ENCODE data around the gene L2HGDH. TPM values are rescaled to one million over a fixed set of nuclear protein-coding genes. Genes with fewer than 3 reads are reported as not detected.

Gene L2HGDH
- total RNA-seq, 1 experiment from 2014 or later = 18.6 TPM

DNA sequence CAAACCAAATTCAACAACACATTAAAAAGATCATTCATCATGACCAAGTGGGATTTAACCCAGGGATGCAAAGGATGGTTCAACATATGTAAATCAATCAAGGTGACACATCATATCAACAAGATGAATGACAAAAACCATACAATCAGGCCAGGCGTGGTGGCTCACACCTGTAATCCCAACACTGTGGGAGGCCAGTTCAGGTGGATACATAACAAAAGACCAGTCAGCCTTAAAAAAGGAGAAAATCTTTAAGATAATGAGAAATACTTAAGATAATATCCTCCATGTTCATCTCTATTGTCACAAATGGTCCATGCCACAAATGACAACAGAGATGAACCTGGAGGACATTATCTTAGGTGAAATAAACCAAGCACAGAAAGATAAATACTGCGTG lies 12.4 kb downstream of the L2HGDH start:
- Histone ChIP-seq H3K79me2 (ENCODE audit: low read depth) (0 out of 2 replicates have a peak, but pooled peaks cover 3% of the 10 kb centered on the region), H4K20me1 (ENCODE audit: insufficient read depth) (no peaks in the 10 kb centered on the region; the same call in 1 of the 2 replicates), H3K4me2 (no peak overlapping the region), H2AFZ (no peak overlapping the region), H3K36me3 (ENCODE audit: low read depth) (no peaks in the 10 kb centered on the region), H3K9me2 (ENCODE audit: insufficient read depth) (no peaks in the 10 kb centered on the region), H3K27ac (no peak overlapping the region), H3K4me1 (replicated peaks; ENCODE audit: insufficient read depth) (peaks cover 5% of the 10 kb centered on the region; the same call in 1 of the 2 replicates), H3K4me3 (no peak overlapping the region), H3K27me3 (ENCODE audit: insufficient read depth, low read depth) (no peaks in the 10 kb centered on the region), H3K9me3 (ENCODE audit: insufficient read depth, low read depth) (no peaks in the 10 kb centered on the region), H3F3A (ENCODE audit: insufficient read depth, low read depth) (no peaks in the 10 kb centered on the region)
- TF ChIP-seq, protein P1, sequence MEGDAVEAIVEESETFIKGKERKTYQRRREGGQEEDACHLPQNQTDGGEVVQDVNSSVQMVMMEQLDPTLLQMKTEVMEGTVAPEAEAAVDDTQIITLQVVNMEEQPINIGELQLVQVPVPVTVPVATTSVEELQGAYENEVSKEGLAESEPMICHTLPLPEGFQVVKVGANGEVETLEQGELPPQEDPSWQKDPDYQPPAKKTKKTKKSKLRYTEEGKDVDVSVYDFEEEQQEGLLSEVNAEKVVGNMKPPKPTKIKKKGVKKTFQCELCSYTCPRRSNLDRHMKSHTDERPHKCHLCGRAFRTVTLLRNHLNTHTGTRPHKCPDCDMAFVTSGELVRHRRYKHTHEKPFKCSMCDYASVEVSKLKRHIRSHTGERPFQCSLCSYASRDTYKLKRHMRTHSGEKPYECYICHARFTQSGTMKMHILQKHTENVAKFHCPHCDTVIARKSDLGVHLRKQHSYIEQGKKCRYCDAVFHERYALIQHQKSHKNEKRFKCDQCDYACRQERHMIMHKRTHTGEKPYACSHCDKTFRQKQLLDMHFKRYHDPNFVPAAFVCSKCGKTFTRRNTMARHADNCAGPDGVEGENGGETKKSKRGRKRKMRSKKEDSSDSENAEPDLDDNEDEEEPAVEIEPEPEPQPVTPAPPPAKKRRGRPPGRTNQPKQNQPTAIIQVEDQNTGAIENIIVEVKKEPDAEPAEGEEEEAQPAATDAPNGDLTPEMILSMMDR (conservative IDR thresholded peaks at IDR 0.05) = no peak
- no peak for TF ChIP-seq EZH2 (IDR thresholded peaks at IDR 0.05; ENCODE audit: low read depth)
- no peak for DNase-seq
- ChIA-PET POLR2A (ENCODE audit: unreplicated experiment) (no interaction called here), CTCF (no interaction called here)
- intact Hi-C loops (cut with micrococcal nuclease; ENCODE audit: unreplicated experiment) = no loop called here
- no TSS peak for BruUV-seq (replicated peaks)

DNA sequence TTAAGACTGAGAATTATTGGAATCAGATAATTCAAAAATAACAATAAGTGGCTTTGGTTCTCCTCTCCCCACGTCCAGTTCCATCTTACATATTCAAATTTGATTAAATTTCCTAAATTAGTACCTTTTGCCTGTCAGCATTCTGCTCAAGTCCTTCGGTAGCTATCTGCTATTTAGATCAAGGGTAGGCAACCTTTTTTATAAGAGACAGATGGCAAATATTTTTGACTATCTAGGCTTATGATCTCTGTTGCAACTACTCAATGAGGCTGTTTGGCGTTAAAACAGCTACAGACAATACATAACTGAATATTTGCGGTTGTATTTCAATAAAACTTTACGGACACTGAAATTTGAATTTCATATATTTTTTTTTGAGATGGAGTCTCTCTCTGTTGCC lies 21.7 kb downstream of the L2HGDH start:
- CTCF ChIA-PET = no interaction called here
- Histone ChIP-seq H3K9me3 (ENCODE audit: insufficient read depth, low read depth) (no peaks in the 10 kb centered on the region), H3K79me2 (ENCODE audit: low read depth) (no peaks in the 10 kb centered on the region), H3K4me2 (no peak overlapping the region), H3K9me2 (ENCODE audit: insufficient read depth) (no peaks in the 10 kb centered on the region), H4K20me1 (ENCODE audit: insufficient read depth) (no peaks in the 10 kb centered on the region), H3K4me3 (no peak overlapping the region), H2AFZ (no peak overlapping the region), H3F3A (ENCODE audit: insufficient read depth, low read depth) (no peaks in the 10 kb centered on the region; the same call in 1 of the 2 replicates), H3K27ac (no peak overlapping the region), H3K27me3 (ENCODE audit: insufficient read depth, low read depth) (no peaks in the 10 kb centered on the region), H3K4me1 (replicated peaks; ENCODE audit: insufficient read depth) (no peaks in the 10 kb centered on the region), H3K36me3 (ENCODE audit: low read depth) (no peaks in the 10 kb centered on the region)
- TF ChIP-seq, protein P1 (conservative IDR thresholded peaks at IDR 0.05) = no peak
- TF ChIP-seq EZH2 (IDR thresholded peaks at IDR 0.05; ENCODE audit: low read depth) = no peak
- no TSS peak for BruUV-seq (replicated peaks)
- POLR2A ChIA-PET (ENCODE audit: unreplicated experiment) = no interaction called here
- intact Hi-C loops (cut with micrococcal nuclease; ENCODE audit: unreplicated experiment) = no loop called here
- DNase-seq = no peak

DNA sequence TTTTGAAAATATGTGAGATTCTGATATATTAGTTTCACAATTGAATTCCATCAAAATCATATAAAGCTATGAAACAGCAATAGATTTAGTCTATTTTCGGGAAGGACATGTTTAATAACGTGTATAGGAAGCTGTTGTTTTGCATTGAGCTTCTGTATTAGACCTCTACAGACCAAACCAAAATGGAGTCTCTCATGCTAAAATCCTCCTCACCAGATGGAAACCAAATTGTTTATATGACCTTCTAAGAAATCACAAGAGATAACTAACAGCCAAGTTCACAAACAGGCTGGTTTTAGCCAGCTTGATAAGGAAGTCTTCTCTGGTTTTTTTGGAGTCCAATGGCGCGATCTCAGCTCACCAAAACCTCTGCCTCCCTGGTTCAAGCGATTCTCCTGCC lies 23.9 kb downstream of the L2HGDH start:
- no peak overlapping the region for H3K4me2 ChIP-seq
- no peaks in the 10 kb centered on the region for H3K27me3 ChIP-seq (ENCODE audit: insufficient read depth, low read depth)
- H3K36me3 ChIP-seq (ENCODE audit: low read depth) = no peaks in the 10 kb centered on the region
- no peaks in the 10 kb centered on the region for H3K9me3 ChIP-seq (ENCODE audit: insufficient read depth, low read depth)
- DNase-seq = no peak
- intact Hi-C loops (cut with micrococcal nuclease; ENCODE audit: unreplicated experiment) = no loop called here
- no peak overlapping the region for H3K27ac ChIP-seq
- no peak overlapping the region for H3K4me3 ChIP-seq
- no peaks in the 10 kb centered on the region for H3F3A ChIP-seq (ENCODE audit: insufficient read depth, low read depth)
- ChIA-PET POLR2A (ENCODE audit: unreplicated experiment) (interaction anchor here (0.5 kb wide), 1 partner anchor 11 kb away, joined by 5 read pairs; no protein-coding TSS in a partner anchor), CTCF (no interaction called here)
- H3K9me2 ChIP-seq (ENCODE audit: insufficient read depth) = no peaks in the 10 kb centered on the region
- H3K4me1 ChIP-seq (replicated peaks; ENCODE audit: insufficient read depth) = no peaks in the 10 kb centered on the region
- H3K79me2 ChIP-seq (ENCODE audit: low read depth) = no peaks in the 10 kb centered on the region
- no peak overlapping the region for H2AFZ ChIP-seq
- no TSS peak for BruUV-seq (replicated peaks)
- TF ChIP-seq EZH2 (IDR thresholded peaks at IDR 0.05; ENCODE audit: low read depth) = no peak
- TF ChIP-seq, protein P1 (conservative IDR thresholded peaks at IDR 0.05) = no peak
- H4K20me1 ChIP-seq (ENCODE audit: insufficient read depth) = no peaks in the 10 kb centered on the region

All from PC-9 (cell line).